Measurements from ENCODE around the gene HEXIM2.

Gene HEXIM2

DNA sequence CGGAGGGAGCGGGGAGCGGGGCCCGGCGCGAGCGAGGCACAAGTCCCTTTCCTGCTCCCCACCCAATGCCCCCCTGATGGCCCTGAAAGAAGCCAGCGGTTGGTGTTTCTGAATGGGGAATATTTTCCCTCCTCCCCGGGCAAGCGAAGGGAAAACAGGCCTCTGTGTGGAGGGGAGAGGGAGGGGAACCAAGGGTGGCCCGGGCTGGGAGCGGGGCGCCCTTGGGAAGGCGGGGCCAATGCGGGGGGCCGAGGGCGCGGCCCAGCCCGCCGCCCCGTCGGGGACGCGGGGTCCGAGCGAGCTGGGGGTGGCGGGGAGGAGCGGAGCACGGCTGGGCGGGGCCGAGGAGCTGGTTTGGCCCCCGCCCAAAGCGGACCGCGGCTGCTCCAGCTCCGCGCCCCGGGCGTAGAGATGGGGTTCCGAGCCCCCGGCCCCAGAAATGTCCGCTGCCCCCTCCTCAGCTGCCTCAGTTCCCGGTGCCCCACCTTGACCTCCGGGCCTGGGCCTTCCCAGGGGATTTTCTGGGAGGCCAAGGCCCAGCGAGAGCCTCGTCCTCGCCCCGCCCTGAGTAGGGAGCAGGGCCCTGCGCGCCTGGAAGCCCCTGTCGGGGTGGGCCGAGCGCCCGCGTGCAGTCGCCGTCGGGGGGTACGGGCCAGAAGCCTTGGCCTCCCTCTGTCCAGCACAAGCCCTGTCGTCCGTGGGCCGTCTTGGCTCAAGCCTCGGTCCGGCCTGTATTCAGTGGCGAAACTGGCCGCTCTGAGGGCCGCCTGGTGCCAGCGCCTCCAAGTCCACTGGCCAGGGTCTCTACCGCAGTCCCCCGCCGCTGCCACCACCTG, 17.3 kb upstream of the HEXIM2 start:
- DNase-seq (ENCODE audit: low spot score) = no peak

DNA sequence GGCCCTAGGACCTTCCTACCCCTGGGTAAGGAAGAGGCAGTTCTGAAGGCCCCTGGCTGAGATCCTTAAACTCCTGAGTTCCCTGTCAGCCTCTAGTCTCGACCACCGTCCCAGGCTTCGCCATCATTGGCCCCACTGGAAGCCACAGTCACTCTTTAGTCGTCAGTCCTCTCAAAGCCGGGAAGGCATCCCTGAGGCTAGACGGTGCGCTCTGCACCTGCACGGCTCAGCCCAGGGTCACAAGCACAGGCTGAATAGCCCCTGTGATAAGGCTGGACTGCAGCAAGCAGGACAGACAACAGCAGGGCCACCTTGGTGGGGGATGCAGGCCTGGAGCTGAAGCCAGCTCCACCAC, 16.7 kb upstream of the HEXIM2 start:
- DNase-seq (ENCODE audit: low spot score) = no peak

DNA sequence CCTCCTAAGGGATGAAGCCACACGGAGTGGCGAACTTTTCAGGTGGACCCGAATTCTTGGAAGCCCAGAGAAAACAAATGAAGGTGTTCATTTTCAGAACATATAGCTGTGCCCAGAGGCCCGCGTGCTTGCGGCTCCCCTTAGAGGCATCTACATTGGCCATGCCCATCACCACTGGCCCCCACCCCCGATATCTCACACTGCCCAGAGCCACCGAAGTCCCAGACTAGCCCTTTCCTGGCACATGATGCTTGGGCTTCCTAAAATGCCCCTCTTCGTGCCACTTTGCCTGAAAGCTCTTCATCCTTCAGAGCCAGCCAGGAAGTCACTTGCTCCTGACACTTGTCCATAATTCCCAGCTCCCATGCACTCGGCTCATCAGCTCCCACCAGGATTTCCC, 15.5 kb upstream of the HEXIM2 start:
- DNase-seq (ENCODE audit: low spot score) = no peak

- DNase-seq (ENCODE audit: low spot score) = no peak
These were observed 15.1 kb upstream of the HEXIM2 start for GRCh38 chr17:45146592-45146889.

- no peak for DNase-seq (ENCODE audit: low spot score)
These were observed 14.6 kb upstream of the HEXIM2 start for GRCh38 chr17:45146890-45147580.

DNA sequence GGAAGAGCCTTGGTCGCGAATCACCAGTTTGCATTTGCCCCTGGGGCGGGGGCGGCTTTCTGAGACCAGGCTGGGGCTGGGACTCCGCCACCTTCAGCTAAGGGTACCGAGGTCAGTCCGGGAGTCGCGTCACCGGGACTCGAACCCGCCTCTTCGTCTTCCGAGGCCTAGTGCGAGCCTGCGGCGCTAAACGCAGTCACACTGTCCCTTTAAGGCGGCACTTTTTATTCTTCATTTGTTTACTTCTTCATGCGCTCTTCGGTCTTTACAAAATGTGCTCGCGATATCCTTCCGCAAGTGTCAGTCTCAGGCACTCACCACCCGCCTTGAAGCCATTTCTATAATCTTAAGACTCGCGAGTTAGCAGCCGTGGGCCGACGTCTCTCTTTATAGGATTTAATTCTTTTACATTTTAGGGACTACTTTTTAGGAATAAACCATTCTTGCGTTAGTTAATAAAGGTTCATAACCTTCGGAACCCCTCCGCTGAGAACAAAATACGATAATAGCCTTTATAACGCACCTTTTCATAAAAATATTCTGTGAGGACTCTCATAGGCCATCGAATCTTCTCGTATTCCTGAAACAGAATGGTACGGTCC, 14.0 kb upstream of the HEXIM2 start:
- peak; percentile 77 for DNase-seq (ENCODE audit: low spot score)

GRCh38 chr17:45148183-45149036, 13.3 kb upstream of the HEXIM2 start, which contains the start of gene HEXIM1:
TSS of gene HEXIM1 (plus strand) at chr17:45148475. CDS start at chr17:45149191, 716 bp downstream.
- peak; percentile 99 for DNase-seq (ENCODE audit: low spot score)

GRCh38 chr17:45149037-45149668, 12.5 kb upstream of the HEXIM2 start:
- DNase-seq (ENCODE audit: low spot score) = peak; percentile 78

DNA sequence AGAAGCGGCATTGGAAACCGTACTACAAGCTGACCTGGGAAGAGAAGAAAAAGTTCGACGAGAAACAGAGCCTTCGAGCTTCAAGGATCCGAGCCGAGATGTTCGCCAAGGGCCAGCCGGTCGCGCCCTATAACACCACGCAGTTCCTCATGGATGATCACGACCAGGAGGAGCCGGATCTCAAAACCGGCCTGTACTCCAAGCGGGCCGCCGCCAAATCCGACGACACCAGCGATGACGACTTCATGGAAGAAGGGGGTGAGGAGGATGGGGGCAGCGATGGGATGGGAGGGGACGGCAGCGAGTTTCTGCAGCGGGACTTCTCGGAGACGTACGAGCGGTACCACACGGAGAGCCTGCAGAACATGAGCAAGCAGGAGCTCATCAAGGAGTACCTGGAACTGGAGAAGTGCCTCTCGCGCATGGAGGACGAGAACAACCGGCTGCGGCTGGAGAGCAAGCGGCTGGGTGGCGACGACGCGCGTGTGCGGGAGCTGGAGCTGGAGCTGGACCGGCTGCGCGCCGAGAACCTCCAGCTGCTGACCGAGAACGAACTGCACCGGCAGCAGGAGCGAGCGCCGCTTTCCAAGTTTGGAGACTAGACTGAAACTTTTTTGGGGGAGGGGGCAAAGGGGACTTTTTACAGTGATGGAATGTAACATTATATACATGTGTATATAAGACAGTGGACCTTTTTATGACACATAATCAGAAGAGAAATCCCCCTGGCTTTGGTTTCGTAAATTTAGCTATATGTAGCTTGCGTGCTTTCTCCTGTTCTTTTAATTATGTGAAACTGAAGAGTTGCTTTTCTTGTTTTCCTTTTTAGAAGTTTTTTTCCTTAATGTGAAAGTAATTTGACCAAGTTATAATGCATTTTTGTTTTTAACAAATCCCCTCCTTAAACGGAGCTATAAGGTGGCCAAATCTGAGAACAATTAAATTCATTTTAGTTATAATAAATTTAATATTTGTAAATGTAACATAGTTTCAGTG, 11.7 kb upstream of the HEXIM2 start:
- DNase-seq (ENCODE audit: low spot score) = no peak

- no peak for DNase-seq (ENCODE audit: low spot score)
These were observed 10.5 kb upstream of the HEXIM2 start for GRCh38 chr17:45150911-45151809.

- DNase-seq (ENCODE audit: low spot score) = no peak
These were observed 6.6 kb upstream of the HEXIM2 start for GRCh38 chr17:45155029-45155428.

GRCh38 chr17:45155483-45155882, 6.2 kb upstream of the HEXIM2 start:
- no peak for DNase-seq (ENCODE audit: low spot score)

- DNase-seq (ENCODE audit: low spot score) = no peak
These were observed 5.4 kb upstream of the HEXIM2 start for GRCh38 chr17:45156242-45156641.

GRCh38 chr17:45160447-45161287, 1.0 kb upstream of the HEXIM2 start:
- no peak for DNase-seq (ENCODE audit: low spot score)

- no peak for DNase-seq (ENCODE audit: low spot score)
These were observed 481 bp downstream of the HEXIM2 start for GRCh38 chr17:45162025-45162687.

- DNase-seq (ENCODE audit: low spot score) = no peak
These were observed 3.1 kb downstream of the HEXIM2 start for GRCh38 chr17:45164734-45165269.

DNA sequence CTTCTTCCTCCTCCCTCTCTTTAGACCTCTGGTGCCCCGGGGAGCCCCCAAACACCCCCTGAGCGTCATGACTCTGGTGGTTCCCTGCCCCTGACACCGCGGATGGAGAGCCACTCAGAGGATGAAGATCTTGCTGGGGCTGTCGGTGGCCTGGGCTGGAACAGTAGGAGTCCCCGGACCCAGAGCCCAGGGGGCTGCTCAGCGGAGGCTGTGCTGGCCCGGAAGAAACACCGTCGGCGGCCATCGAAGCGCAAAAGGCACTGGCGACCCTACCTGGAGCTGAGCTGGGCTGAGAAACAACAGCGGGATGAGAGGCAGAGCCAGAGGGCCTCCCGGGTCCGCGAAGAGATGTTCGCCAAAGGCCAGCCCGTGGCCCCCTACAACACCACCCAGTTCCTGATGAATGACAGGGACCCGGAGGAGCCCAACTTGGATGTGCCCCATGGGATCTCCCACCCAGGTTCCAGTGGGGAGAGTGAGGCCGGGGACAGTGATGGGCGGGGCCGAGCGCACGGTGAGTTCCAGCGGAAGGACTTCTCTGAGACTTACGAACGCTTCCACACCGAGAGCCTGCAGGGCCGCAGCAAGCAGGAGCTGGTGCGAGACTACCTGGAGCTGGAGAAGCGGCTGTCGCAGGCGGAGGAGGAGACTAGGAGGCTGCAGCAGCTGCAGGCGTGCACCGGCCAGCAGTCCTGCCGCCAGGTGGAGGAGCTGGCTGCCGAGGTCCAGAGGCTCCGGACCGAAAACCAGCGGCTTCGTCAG, 7.5 kb downstream of the HEXIM2 start:
- no peak for DNase-seq (ENCODE audit: low spot score)

Data from COLO829 (cell line).